HepG2 (cell line): Measurements from ENCODE around the gene SMTN. TPM values are rescaled to one million over a fixed set of nuclear protein-coding genes. Genes with fewer than 3 reads are reported as not detected.
A peak's percentile ranks its signal among the peaks of the same experiment; 100 is the strongest.

Experiments
- AHR ChIP-seq: IDR thresholded peaks from 2 replicates; pipeline ENCODE4 v1.6.1; 2018; ENCODE audit warnings: missing genetic modification reagents, missing compliant biosample characterization
- HDAC1 ChIP-seq: sonication (generic); formaldehyde crosslinking; IDR thresholded peaks from 2 replicates; pipeline ENCODE4 v1.5.1; 2020; ENCODE audit warnings: mild to moderate bottlenecking, missing genetic modification reagents
- KMT2B ChIP-seq: IDR thresholded peaks from 2 replicates; pipeline ENCODE4 v1.6.1; 2016; ENCODE audit warnings: missing genetic modification reagents, missing compliant biosample characterization
- MAZ ChIP-seq, 2 experiments: sonication (generic) in 1 of 2; formaldehyde crosslinking in 1 of 2; IDR thresholded peaks; 2 replicates each; pipeline versions ENCODE4 v1.5.0 to v1.6.1; 2012 to 2020; ENCODE audit warnings: low read depth in 2 of 2, mild to moderate bottlenecking in 2 of 2, borderline replicate concordance in 1 of 2, improper control_type of control experiment in 1 of 2, low read length in 1 of 2, missing genetic modification reagents in 1 of 2, moderate library complexity in 1 of 2
- MED1 ChIP-seq: sonication (generic); formaldehyde crosslinking; IDR thresholded peaks from 2 replicates; pipeline ENCODE4 v1.4.0; 2020; ENCODE audit warnings: missing genetic modification reagents
- MED13 ChIP-seq: sonication (generic); formaldehyde crosslinking; IDR thresholded peaks from 2 replicates; pipeline ENCODE4 v1.5.0; 2020; ENCODE audit warnings: missing genetic modification reagents
- MTA1 ChIP-seq: sonication (generic); formaldehyde crosslinking; IDR thresholded peaks from 2 replicates; pipeline ENCODE4 v1.4.0; 2020; ENCODE audit warnings: missing genetic modification reagents, mild to moderate bottlenecking, borderline replicate concordance
- MXD3 ChIP-seq: IDR thresholded peaks from 2 replicates; pipeline ENCODE4 v1.6.1; 2016; ENCODE audit warnings: mild to moderate bottlenecking, missing biosample characterization, missing genetic modification reagents
- MXI1 ChIP-seq: IDR thresholded peaks from 3 replicates; pipeline ENCODE4 v1.6.1; 2012; ENCODE audit warnings: low read depth, low read length, inconsistent platforms, borderline replicate concordance
- PAXIP1 ChIP-seq: sonication (generic); formaldehyde crosslinking; conservative IDR thresholded peaks from 2 replicates; pipeline ENCODE4 v1.4.0; 2020; ENCODE audit warnings: mild to moderate bottlenecking, missing genetic modification reagents, moderate library complexity
- PLRG1 ChIP-seq: fragments of 450-650 bp; conservative IDR thresholded peaks from 2 replicates; pipeline ENCODE4 v1.6.1; 2016
- RARG ChIP-seq: sonication (generic); formaldehyde crosslinking; IDR thresholded peaks from 2 replicates; pipeline ENCODE4 v1.4.0; 2020; ENCODE audit warnings: low read depth, mild to moderate bottlenecking, missing genetic modification reagents
- SALL1 ChIP-seq: sonication (generic); formaldehyde crosslinking; IDR thresholded peaks from 2 replicates; pipeline ENCODE4 v1.8.0; 2022; ENCODE audit warnings: mild to moderate bottlenecking, missing genetic modification reagents
- SIX1 ChIP-seq: sonication (generic); formaldehyde crosslinking; IDR thresholded peaks from 2 replicates; pipeline ENCODE4 v1.4.0; 2020; ENCODE audit warnings: missing genetic modification reagents, borderline replicate concordance
- SKI ChIP-seq: fragments of 450-650 bp; IDR thresholded peaks from one replicate; pipeline ENCODE4 v1.6.1; 2018; ENCODE audit warnings: mild to moderate bottlenecking; ENCODE audit not compliant: partially characterized antibody
- SSRP1 ChIP-seq: IDR thresholded peaks from 2 replicates; pipeline ENCODE4 v1.6.1; 2016; ENCODE audit warnings: control low read depth
- ZBTB26 ChIP-seq: IDR thresholded peaks from 2 replicates; pipeline ENCODE4 v1.6.1; 2016; ENCODE audit warnings: missing compliant biosample characterization, missing genetic modification reagents, borderline replicate concordance
- ZFP1 ChIP-seq: IDR thresholded peaks from 2 replicates; pipeline ENCODE4 v1.6.1; 2016
- ZFP82 ChIP-seq: sonication (generic); formaldehyde crosslinking; IDR thresholded peaks from 2 replicates; pipeline ENCODE4 v1.5.1; 2020; ENCODE audit warnings: mild to moderate bottlenecking, missing genetic modification reagents, borderline replicate concordance
- ZFP90 ChIP-seq: sonication (generic); formaldehyde crosslinking; IDR thresholded peaks from 2 replicates; pipeline ENCODE4 v1.8.0; 2022; ENCODE audit warnings: missing genetic modification reagents, mild to moderate bottlenecking, inconsistent platforms, borderline replicate concordance
- ZNF335 ChIP-seq: sonication (generic); formaldehyde crosslinking; IDR thresholded peaks from 2 replicates; pipeline ENCODE4 v1.4.0; 2020; ENCODE audit warnings: missing genetic modification reagents
- ZNF383 ChIP-seq: sonication (generic); formaldehyde crosslinking; IDR thresholded peaks from 2 replicates; pipeline ENCODE4 v1.4.0; 2020; ENCODE audit warnings: missing genetic modification reagents, mild to moderate bottlenecking, borderline replicate concordance
- ZNF468 ChIP-seq: sonication (generic); formaldehyde crosslinking; IDR thresholded peaks from 2 replicates; pipeline ENCODE4 v1.8.0; 2022; ENCODE audit warnings: mild to moderate bottlenecking, moderate library complexity, missing genetic modification reagents
- ZNF484 ChIP-seq: sonication (generic); formaldehyde crosslinking; IDR thresholded peaks from 2 replicates; pipeline ENCODE4 v1.5.1; 2020; ENCODE audit warnings: mild to moderate bottlenecking, low read depth, missing genetic modification reagents, borderline replicate concordance
- ZNF558 ChIP-seq: sonication (generic); formaldehyde crosslinking; IDR thresholded peaks from 2 replicates; pipeline ENCODE4 v1.9.0; 2022; ENCODE audit warnings: mild to moderate bottlenecking, missing genetic modification reagents, borderline replicate concordance
- ZNF749 ChIP-seq: sonication (generic); formaldehyde crosslinking; IDR thresholded peaks from 2 replicates; pipeline ENCODE4 v1.8.0; 2022; ENCODE audit warnings: mild to moderate bottlenecking, missing genetic modification reagents, moderate library complexity, borderline replicate concordance
- ZSCAN21 ChIP-seq: sonication (generic); formaldehyde crosslinking; IDR thresholded peaks from 2 replicates; pipeline ENCODE4 v1.8.0; 2022; ENCODE audit warnings: mild to moderate bottlenecking, missing genetic modification reagents, moderate library complexity, borderline replicate concordance
- polyA plus RNA-seq, 8 experiments: library from polyadenylated mRNA; depleted of rRNA in 3 of 8; stranded (reverse) in 7 of 8; unstranded in 1 of 8; fragments of >200 nt; fragmentation: Illumina TruSeq in 4 of 8; extraction: Trizol in 4 of 8; gene quantifications; 2 replicates each; pipeline versions ENCODE4 v1.2.1 to v1.2.3, GENCODE V29; 2011 to 2016; ENCODE audit warnings: low read depth in 4 of 8, missing spikeins in 1 of 8, mixed read lengths in 1 of 8; ENCODE audit not compliant: insufficient read depth in 1 of 8
- total RNA-seq, 5 experiments: library from RNA; depleted of rRNA; stranded (reverse); fragments of >200 nt; fragmentation: Illumina TruSeq; extraction: Trizol; gene quantifications; 2 replicates each; pipeline ENCODE4 v1.2.3, GENCODE V29; 2016; ENCODE audit warnings: low read depth in 1 of 5

The SMTN gene
- total and polyA plus RNA-seq, 2 of the 13 experiments (the other 11 are each of a cell fraction or from before 2014, with no cell fraction given), result 14.7 to 26.1 TPM

- TF ChIP-seq ZNF335 (CRISPR knock-in tag) (no peak), MED13 (no peak), KMT2B (CRISPR knock-in tag) (no peak), ZFP1 (CRISPR knock-in tag) (no peak), SKI (peak; percentile 24), ZNF558 (CRISPR knock-in tag) (no peak), ZNF468 (CRISPR knock-in tag) (no peak), PAXIP1 (CRISPR knock-in tag) (peak; percentile 70), SALL1 (CRISPR knock-in tag) (peak; percentile 51; the same call in 1 of the 2 replicates), AHR (CRISPR knock-in tag) (no peak), HDAC1 (CRISPR knock-in tag) (peak; percentile 62; the same call in 1 of the 2 replicates), RARG (CRISPR knock-in tag) (no peak), MXI1 (peak; percentile 52; the same call in 1 of the 3 replicates), ZNF749 (CRISPR knock-in tag) (no peak), ZSCAN21 (CRISPR knock-in tag) (0 out of 2 replicates have a peak, but pooled peaks have one; percentile 60), ZNF383 (no peak), MTA1 (CRISPR knock-in tag) (peak; percentile 49; the same call in 1 of the 2 replicates), ZFP90 (CRISPR knock-in tag) (no peak), ZNF484 (CRISPR knock-in tag) (no peak), SSRP1 (CRISPR knock-in tag) (no peak), ZBTB26 (no peak; the same call in 1 of the 2 replicates), ZFP82 (CRISPR knock-in tag) (no peak), MED1 (0 out of 2 replicates have a peak, but pooled peaks have one; percentile 24), PLRG1 (no peak), MAZ (IDR thresholded peaks at IDR 0.05; ENCODE audit: borderline replicate concordance, low read depth, low read length) (peak; percentile 18; the same call in 1 of the 2 replicates), MAZ (CRISPR knock-in tag; IDR thresholded peaks at IDR 0.05; ENCODE audit: low read depth) (peak; percentile 50; the same call in 1 of the 2 replicates), SIX1 (CRISPR knock-in tag) (no peak), MXD3 (CRISPR knock-in tag) (no peak)
These were observed 21.4 kb downstream of the SMTN start (continued) for GRCh38 chr22:31102441-31103081.
